Measurements from ENCODE around the gene IFNLR1. TPM values are rescaled to one million over a fixed set of nuclear protein-coding genes. Genes with fewer than 3 reads are reported as not detected.

The IFNLR1 gene
- total RNA-seq, 1 donor from 2014 or later = 39.2 TPM

DNA sequence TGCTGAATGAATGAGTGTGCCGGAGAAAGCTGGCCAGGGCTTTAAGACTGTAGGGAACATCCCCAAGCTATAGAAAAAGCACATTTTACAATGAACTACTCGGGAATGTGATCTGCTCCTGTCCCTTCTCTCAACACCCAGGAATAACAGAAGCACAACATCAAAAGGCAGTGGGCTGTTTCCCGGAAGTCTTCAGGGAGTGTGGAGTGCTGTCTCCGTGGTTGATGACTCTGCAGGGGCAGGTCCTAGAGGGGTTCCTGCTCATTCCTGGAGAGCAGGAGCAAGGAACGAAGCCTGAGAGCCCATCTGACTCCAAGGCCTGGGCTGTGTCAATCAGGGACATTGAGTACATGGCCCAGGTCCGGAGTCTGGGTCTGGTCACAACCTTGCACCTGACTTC, 39.3 kb downstream of the IFNLR1 start:
- Mint-ChIP-seq H3K27me3 (peaks cover 9% of the 10 kb centered on the region), H3K9me3 (no peaks in the 10 kb centered on the region), H3K4me1 (peaks cover 21% of the 10 kb centered on the region), H3K27ac (no peak overlapping the region), H3K36me3 (ENCODE audit: low read depth) (no peaks in the 10 kb centered on the region), H3K4me3 (no peak overlapping the region)
- CTCF ChIA-PET = interaction anchor here (0.8 to 9.6 kb wide), 3 partner anchors 52 to 245 kb away, joined by 3 to 243 read pairs (median 135); no protein-coding TSS in a partner anchor
- intact Hi-C loops (cut with micrococcal nuclease) = no loop called here
- TF ChIP-seq, protein P1, sequence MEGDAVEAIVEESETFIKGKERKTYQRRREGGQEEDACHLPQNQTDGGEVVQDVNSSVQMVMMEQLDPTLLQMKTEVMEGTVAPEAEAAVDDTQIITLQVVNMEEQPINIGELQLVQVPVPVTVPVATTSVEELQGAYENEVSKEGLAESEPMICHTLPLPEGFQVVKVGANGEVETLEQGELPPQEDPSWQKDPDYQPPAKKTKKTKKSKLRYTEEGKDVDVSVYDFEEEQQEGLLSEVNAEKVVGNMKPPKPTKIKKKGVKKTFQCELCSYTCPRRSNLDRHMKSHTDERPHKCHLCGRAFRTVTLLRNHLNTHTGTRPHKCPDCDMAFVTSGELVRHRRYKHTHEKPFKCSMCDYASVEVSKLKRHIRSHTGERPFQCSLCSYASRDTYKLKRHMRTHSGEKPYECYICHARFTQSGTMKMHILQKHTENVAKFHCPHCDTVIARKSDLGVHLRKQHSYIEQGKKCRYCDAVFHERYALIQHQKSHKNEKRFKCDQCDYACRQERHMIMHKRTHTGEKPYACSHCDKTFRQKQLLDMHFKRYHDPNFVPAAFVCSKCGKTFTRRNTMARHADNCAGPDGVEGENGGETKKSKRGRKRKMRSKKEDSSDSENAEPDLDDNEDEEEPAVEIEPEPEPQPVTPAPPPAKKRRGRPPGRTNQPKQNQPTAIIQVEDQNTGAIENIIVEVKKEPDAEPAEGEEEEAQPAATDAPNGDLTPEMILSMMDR (IDR thresholded peaks at IDR 0.05) = no peak
- no peak for ATAC-seq (ENCODE audit: low read depth)
- POLR2A ChIA-PET = no interaction called here
- no peak for DNase-seq

DNA sequence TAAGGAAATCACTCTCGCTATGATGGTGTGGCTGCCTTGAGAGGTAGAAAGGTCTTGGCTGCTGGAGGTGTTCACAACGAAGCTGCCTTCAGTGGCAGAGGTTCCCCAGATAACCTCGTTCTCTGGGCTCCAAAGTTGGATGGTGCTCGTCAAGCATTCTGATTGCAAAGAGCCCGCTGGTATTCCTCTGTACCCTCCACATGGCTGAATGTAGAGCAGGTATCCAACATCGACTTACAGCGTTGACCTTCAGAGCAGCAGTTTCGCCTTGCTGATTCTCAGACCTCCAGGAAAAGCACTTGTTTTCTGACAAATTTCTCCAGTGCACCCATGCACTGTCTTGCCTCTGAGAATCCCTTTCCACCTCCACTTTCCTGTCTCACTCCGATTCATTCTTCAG, 39.9 kb downstream of the IFNLR1 start:
- ChIA-PET POLR2A (no interaction called here), CTCF (interaction anchor here (0.8 to 9.6 kb wide), 3 partner anchors 53 to 246 kb away, joined by 3 to 243 read pairs (median 135); no protein-coding TSS in a partner anchor)
- no peak for DNase-seq
- intact Hi-C loops (cut with micrococcal nuclease) = no loop called here
- H3K27me3 Mint-ChIP-seq = peaks cover 9% of the 10 kb centered on the region
- no peak overlapping the region for H3K4me3 Mint-ChIP-seq
- no peak for ATAC-seq (ENCODE audit: low read depth)
- H3K27ac Mint-ChIP-seq = no peak overlapping the region
- TF ChIP-seq, protein P1 (IDR thresholded peaks at IDR 0.05) = no peak
- peaks cover 21% of the 10 kb centered on the region for H3K4me1 Mint-ChIP-seq
- no peaks in the 10 kb centered on the region for H3K9me3 Mint-ChIP-seq
- H3K36me3 Mint-ChIP-seq (ENCODE audit: low read depth) = no peaks in the 10 kb centered on the region

DNA sequence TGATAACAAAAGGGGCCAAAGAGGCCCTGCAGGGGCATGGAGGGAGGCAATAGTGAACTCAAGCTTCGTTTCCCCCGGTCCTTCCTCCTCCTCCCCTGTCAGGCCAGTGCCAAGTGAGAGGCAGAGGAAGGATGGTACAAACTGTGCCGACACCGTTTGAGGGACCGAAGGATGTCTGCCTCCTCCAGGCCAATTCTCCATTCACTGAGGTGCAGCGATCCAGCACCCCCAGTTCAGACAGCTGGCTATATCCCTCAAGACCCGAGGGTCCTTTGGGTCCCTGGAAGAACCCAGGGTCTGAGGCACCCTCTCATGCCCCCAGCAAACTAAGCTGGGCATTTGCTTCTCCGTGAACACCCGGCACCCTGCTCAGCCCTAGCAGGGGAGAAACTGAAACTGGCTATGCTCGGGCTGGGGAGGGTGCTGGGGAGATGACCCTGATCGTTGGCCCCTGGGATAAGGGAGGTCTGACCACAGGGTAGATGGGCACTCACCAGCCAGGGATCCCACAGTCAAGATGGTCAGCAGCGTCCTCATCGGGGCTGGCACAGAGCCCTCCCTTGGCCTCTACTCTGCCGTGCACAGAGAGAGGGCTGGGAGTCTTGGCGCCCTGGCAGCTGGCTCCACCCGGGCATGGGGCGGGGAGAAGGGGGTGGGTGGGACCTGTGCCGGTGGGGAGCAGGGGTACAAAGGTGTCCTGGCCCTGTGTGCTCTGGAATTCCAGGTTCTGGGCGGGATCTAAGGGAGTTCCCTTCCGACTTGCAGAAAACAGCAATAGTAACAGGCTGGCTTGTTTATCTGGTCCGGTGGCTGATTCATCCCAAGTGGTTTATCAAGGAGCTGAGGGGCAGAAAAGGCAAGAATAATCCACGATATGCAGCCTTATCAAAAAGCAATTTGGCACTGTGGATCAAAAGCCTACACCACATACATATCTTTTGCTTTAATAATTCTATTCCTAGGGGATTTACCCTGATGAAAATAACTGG, 44.2 kb downstream of the IFNLR1 start, which contains the start of gene IL22RA1:
Gene IL22RA1, minus strand, starts transcription at position 595 of the 989 bp plus-strand sequence. Its CDS starts 58 bp downstream, at position 537.
- ChIA-PET POLR2A (no interaction called here), CTCF (interaction anchor here (1.2 to 1.3 kb wide), 2 partner anchors 13 to 59 kb away, joined by 3 read pairs; no protein-coding TSS in a partner anchor)
- Mint-ChIP-seq H3K4me3 (no peak within 1 kb of the TSS), H3K27ac (no peak within 1 kb of the TSS), H3K4me1 (peaks cover 3% of the 10 kb centered on the region), H3K9me3 (no peaks in the 10 kb centered on the region), H3K36me3 (ENCODE audit: low read depth) (no peaks in the 10 kb centered on the region), H3K27me3 (peaks cover 13% of the 10 kb centered on the region)
- no peak for DNase-seq
- no peak for ATAC-seq (ENCODE audit: low read depth)
- intact Hi-C loops (cut with micrococcal nuclease) = no loop called here
- TF ChIP-seq, protein P1 (IDR thresholded peaks at IDR 0.05) = no peak

DNA sequence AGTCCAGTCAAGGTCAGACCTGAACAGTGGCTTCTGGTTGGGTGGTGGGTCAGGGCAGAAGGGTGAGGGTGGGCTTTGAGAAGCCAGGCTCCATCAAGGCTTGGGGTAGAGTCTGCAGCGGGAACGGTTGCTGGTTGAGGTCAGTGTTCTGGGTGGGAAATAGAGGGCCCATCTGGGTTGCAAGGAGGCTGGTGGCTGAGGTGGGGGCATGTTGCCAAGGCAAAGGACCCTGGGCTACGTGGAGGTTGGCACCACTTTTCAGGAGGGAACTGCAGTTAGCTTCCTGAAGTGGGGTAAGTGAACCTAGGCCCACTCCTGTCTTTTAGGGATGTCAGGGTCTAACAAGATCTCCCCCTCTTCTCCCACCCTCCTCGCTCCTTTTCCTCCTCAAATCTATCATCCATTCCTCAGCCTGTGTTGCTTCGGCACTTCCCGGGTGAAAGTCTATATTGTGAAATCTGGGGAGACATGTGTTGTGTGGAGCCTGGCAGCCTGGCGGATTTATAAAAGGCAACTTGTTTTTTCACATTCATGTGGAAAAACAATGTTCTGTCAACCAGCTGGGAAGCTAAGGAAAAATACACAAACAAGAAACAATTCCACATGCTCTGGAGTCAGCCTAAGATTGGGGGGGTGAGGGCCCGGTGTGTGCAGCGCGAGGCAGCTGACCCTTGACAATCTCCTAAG, 45.6 kb downstream of the IFNLR1 start:
- DNase-seq (no peak), ATAC-seq (ENCODE audit: low read depth) (no peak)
- ChIA-PET POLR2A (no interaction called here), CTCF (interaction anchor here (1.2 kb wide), 1 partner anchor 60 kb away, joined by 3 read pairs; no protein-coding TSS in a partner anchor)
- H3K27me3 Mint-ChIP-seq = peaks cover 13% of the 10 kb centered on the region
- TF ChIP-seq, protein P1 (IDR thresholded peaks at IDR 0.05) = no peak
- no peaks in the 10 kb centered on the region for H3K9me3 Mint-ChIP-seq
- H3K4me1 Mint-ChIP-seq = peaks cover 3% of the 10 kb centered on the region
- H3K36me3 Mint-ChIP-seq (ENCODE audit: low read depth) = no peaks in the 10 kb centered on the region
- intact Hi-C loops (cut with micrococcal nuclease) = no loop called here
- no peak overlapping the region for H3K4me3 Mint-ChIP-seq
- no peak overlapping the region for H3K27ac Mint-ChIP-seq

Measured in activated B cell treated with CpG ODN at 0.5 μM for 24 hours (primary cell).